CD14-positive monocyte (primary cell): ENCODE measurements around the gene CYP2C8. TPM values are rescaled to one million over a fixed set of nuclear protein-coding genes. Genes with fewer than 3 reads are reported as not detected.

ENCODE experiments used
- DNase-seq, 3 donors: peaks; one replicate each; pipeline ENCODE4 v3.0.0-alpha.2; 2011 to 2022
- H2AFZ ChIP-seq: 2 replicates; pipeline ENCODE4 v1.6.0; 2012; ENCODE audit warnings: mild to moderate bottlenecking, low read depth, low read length, inconsistent platforms; ENCODE audit not compliant: insufficient read depth, poor library complexity, severe bottlenecking
- H3K27ac ChIP-seq, 2 donors: 1 replicate in 1 of 2; 2 replicates in 1 of 2; pipeline ENCODE4 v1.5.1; 2012 to 2013; ENCODE audit warnings: low read length in 2 of 2, control low read depth in 1 of 2, inconsistent platforms in 1 of 2, low read depth in 1 of 2, mild to moderate bottlenecking in 1 of 2
- H3K27me3 ChIP-seq, 2 donors: one replicate each; pipeline versions ENCODE4 v1.6.0 to v1.6.1; 2011 to 2013; ENCODE audit warnings: low read length in 2 of 2; ENCODE audit not compliant: control insufficient read depth in 2 of 2, insufficient read depth in 2 of 2
- H3K36me3 ChIP-seq, 2 donors: replicated peaks in 1 of 2; 1 replicate in 1 of 2; 2 replicates in 1 of 2; pipeline versions ENCODE4 v1.5.1 to v1.6.1; 2012 to 2013; ENCODE audit warnings: low read length in 2 of 2, control low read depth in 1 of 2, inconsistent platforms in 1 of 2, mild to moderate bottlenecking in 1 of 2; ENCODE audit not compliant: insufficient read depth in 2 of 2, control insufficient read depth in 1 of 2
- H3K4me1 ChIP-seq, 2 donors: 1 replicate in 1 of 2; 2 replicates in 1 of 2; pipeline versions ENCODE4 v1.5.1 to v1.6.1; 2012 to 2013; ENCODE audit warnings: low read length in 2 of 2, control low read depth in 1 of 2, inconsistent platforms in 1 of 2, mild to moderate bottlenecking in 1 of 2, moderate library complexity in 1 of 2; ENCODE audit not compliant: insufficient read depth in 2 of 2, control insufficient read depth in 1 of 2
- H3K4me2 ChIP-seq: replicated peaks from 2 replicates; pipeline ENCODE3; 2012; ENCODE audit warnings: low read length, moderate library complexity, mild to moderate bottlenecking; ENCODE audit not compliant: poor library complexity, severe bottlenecking; ENCODE audit errors: extremely low read depth
- H3K4me3 ChIP-seq, 3 experiments: fragments of 200-600 bp in 1 of 3; sonication (generic) in 1 of 3; replicated peaks in 1 of 3; 1 replicate in 2 of 3; 2 replicates in 1 of 3; pipeline ENCODE4 v1.5.1; 2011 to 2013; ENCODE audit warnings: low read length in 3 of 3, mild to moderate bottlenecking in 3 of 3, control low read depth in 2 of 3, low read depth in 2 of 3, inconsistent platforms in 1 of 3, moderate library complexity in 1 of 3
- H3K79me2 ChIP-seq: 2 replicates; pipeline ENCODE4 v1.6.0; 2012; ENCODE audit warnings: mild to moderate bottlenecking, control low read depth, inconsistent platforms, low read length, moderate library complexity; ENCODE audit not compliant: insufficient read depth
- H3K9ac ChIP-seq: 2 replicates; pipeline ENCODE4 v1.6.0; 2017; ENCODE audit warnings: low read length, mild to moderate bottlenecking; ENCODE audit not compliant: insufficient read depth, poor library complexity, severe bottlenecking
- H3K9me3 ChIP-seq, 2 donors: replicated peaks in 1 of 2; 1 replicate in 1 of 2; 2 replicates in 1 of 2; pipeline versions ENCODE4 v1.5.1 to v1.6.1; 2012 to 2013; ENCODE audit warnings: low read length in 2 of 2, control low read depth in 1 of 2; ENCODE audit not compliant: control insufficient read depth in 1 of 2, insufficient read depth in 1 of 2
- H4K20me1 ChIP-seq: 2 replicates; pipeline ENCODE4 v1.6.0; 2012; ENCODE audit warnings: mild to moderate bottlenecking, low read length, control low read depth, moderate library complexity; ENCODE audit not compliant: insufficient read depth
- H3K27ac Mint-ChIP-seq, 7 donors: one replicate each; pipeline ENCODE4 v1.8.0; 2020; ENCODE audit warnings: mild to moderate bottlenecking in 7 of 7, mixed read lengths in 7 of 7, moderate library complexity in 6 of 7, inconsistent platforms in 2 of 7
- H3K27me3 Mint-ChIP-seq, 3 donors: one replicate each; pipeline ENCODE4 v1.8.0; 2021 to 2022; ENCODE audit warnings: low read depth in 3 of 3, mild to moderate bottlenecking in 3 of 3, mixed read lengths in 3 of 3, moderate library complexity in 3 of 3, inconsistent platforms in 1 of 3
- H3K36me3 Mint-ChIP-seq, 2 donors: one replicate each; pipeline ENCODE4 v1.8.0; 2020; ENCODE audit warnings: mixed read lengths in 2 of 2, inconsistent platforms in 1 of 2, mild to moderate bottlenecking in 1 of 2
- H3K4me1 Mint-ChIP-seq: one replicate; pipeline ENCODE4 v1.8.0; 2020; ENCODE audit warnings: mild to moderate bottlenecking, mixed read lengths
- H3K4me3 Mint-ChIP-seq, 2 donors: one replicate each; pipeline ENCODE4 v1.8.0; 2020; ENCODE audit warnings: mild to moderate bottlenecking in 2 of 2, mixed read lengths in 2 of 2, moderate library complexity in 1 of 2
- H3K9me3 Mint-ChIP-seq, 7 donors: one replicate each; pipeline ENCODE4 v1.8.0; 2020 to 2022; ENCODE audit warnings: mixed read lengths in 7 of 7, mild to moderate bottlenecking in 6 of 7, moderate library complexity in 6 of 7, inconsistent platforms in 2 of 7
- CTCF ChIP-seq: fragments of 200-600 bp; IDR thresholded peaks from one replicate; pipeline ENCODE4 v1.8.0; 2022; ENCODE audit warnings: antibody characterized with exemption, mild to moderate bottlenecking
- WGBS: methylation state at CpG from one replicate; pipeline ENCODE4 v1.1.5; 2013; ENCODE audit warnings: missing lambda C conversion rate; ENCODE audit not compliant: insufficient coverage; 5-methylcytosine and 5-hydroxymethylcytosine counted together
- intact Hi-C, 2 donors: fragments of 100-400 bp; cut with micrococcal nuclease; formaldehyde crosslinking; loops; one replicate each; pipeline versions ENCODE4 v1.15.0 to v1.15.1; 2023
- polyA plus RNA-seq, 3 donors: library from polyadenylated mRNA; depleted of rRNA in 1 of 3; unstranded in 2 of 3; stranded (reverse) in 1 of 3; fragments of 300-500 nt in 2 of 3; fragments of >200 nt in 1 of 3; fragmentation: Illumina TruSeq in 2 of 3; gene quantifications; 1 replicate in 2 of 3; 2 replicates in 1 of 3; pipeline ENCODE4 v1.2.3, GENCODE V29; 2012 to 2021
- small RNA-seq: library from RNA; depleted of rRNA; stranded (forward); fragments of <200 nt; gene quantifications from one replicate; pipeline ENCODE3, GENCODE V24; 2012; ENCODE audit warnings: low read depth; ENCODE audit not compliant: insufficient read length

The CYP2C8 gene
- polyA plus RNA-seq, 3 donors = not detected

DNA sequence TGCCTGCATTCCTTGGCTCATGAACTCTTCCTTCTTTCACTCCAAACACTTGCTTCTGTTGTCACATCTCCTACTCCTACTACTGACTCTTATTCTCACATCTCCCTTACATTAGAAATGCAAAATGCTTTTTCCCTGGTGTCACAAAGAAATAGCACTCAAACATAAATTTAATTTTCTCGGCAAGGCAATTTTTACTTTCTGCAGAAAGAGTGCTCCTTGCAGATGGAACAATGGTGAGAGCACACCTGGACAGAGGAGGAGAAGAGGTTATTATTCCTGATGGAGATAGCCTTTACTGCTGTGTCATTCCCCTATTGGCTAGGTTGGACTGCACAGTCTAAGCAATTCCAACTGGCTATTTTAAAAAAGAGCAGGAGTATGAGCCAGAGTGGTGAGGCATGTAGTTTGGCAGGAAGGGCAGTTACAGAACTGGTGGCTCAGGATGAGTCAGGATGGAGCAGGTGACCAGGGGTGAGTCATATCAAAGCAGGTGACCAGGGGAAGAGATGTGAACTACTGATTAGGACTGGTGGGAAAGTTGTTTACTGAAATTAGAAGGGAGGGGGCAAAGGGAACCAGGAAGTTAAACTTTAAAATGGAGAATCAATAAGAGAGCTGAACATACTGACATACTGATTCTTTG is 77.9 kb downstream of the CYP2C8 start:
- DNase-seq = no peak
- no peak overlapping the region for H3K4me3 ChIP-seq
- no peak overlapping the region for H2AFZ ChIP-seq
- no peaks in the 10 kb centered on the region for H3K79me2 ChIP-seq
- no peaks in the 10 kb centered on the region for H3K36me3 Mint-ChIP-seq
- no peaks in the 10 kb centered on the region for H3K27me3 ChIP-seq
- peaks cover 18 to 22% of the 10 kb centered on the region in 2 donors for H3K9me3 ChIP-seq
- WGBS = no CpG with 5 or more reads among the region's 1 CpG
- no peaks in the 10 kb centered on the region for H3K4me1 Mint-ChIP-seq
- no peak overlapping the region for H3K27ac Mint-ChIP-seq
- no peak overlapping the region for H3K4me3 Mint-ChIP-seq
- H3K4me2 ChIP-seq = no peak overlapping the region
- H3K4me1 ChIP-seq = no peaks in the 10 kb centered on the region
- intact Hi-C loops = no loop called here
- no peak overlapping the region for H3K27ac ChIP-seq
- H3K36me3 ChIP-seq = no peaks in the 10 kb centered on the region
- no peak overlapping the region for H3K9ac ChIP-seq
- no peak for TF ChIP-seq CTCF
- peaks cover 9 to 28% (median 22%) of the 10 kb centered on the region in 7 donors for H3K9me3 Mint-ChIP-seq
- peaks cover 0 to 2% (median 0%) of the 10 kb centered on the region in 3 donors for H3K27me3 Mint-ChIP-seq
- no peaks in the 10 kb centered on the region for H4K20me1 ChIP-seq

- no peak overlapping the region for H3K27ac ChIP-seq
- no peaks in the 10 kb centered on the region for H3K36me3 ChIP-seq
- no peaks in the 10 kb centered on the region for H3K36me3 Mint-ChIP-seq
- H3K4me1 ChIP-seq = no peaks in the 10 kb centered on the region
- H3K27me3 Mint-ChIP-seq = peaks cover 0 to 2% (median 0%) of the 10 kb centered on the region in 3 donors
- no peak overlapping the region for H3K4me2 ChIP-seq
- H3K27me3 ChIP-seq = no peaks in the 10 kb centered on the region
- no peak overlapping the region for H3K27ac Mint-ChIP-seq
- no peak for DNase-seq
- H3K9me3 ChIP-seq = peaks cover 18 to 22% of the 10 kb centered on the region in 2 donors
- peaks cover 9 to 28% (median 22%) of the 10 kb centered on the region in 7 donors for H3K9me3 Mint-ChIP-seq
- H2AFZ ChIP-seq = no peak overlapping the region
- intact Hi-C loops = no loop called here
- no peaks in the 10 kb centered on the region for H3K79me2 ChIP-seq
- H3K4me3 Mint-ChIP-seq = no peak overlapping the region
- H3K9ac ChIP-seq = no peak overlapping the region
- TF ChIP-seq CTCF = no peak
- no peaks in the 10 kb centered on the region for H4K20me1 ChIP-seq
- H3K4me1 Mint-ChIP-seq = no peaks in the 10 kb centered on the region
- no peak overlapping the region for H3K4me3 ChIP-seq
These were observed 80.1 kb downstream of the CYP2C8 start for GRCh38 chr10:94989192-94989591.

Small RNAs within 50 kb of the gene (small RNA-seq; reads per million reads assigned to genes)
- not detected for gene CYP2C60P

Other genes with a start within 250 kb of the CYP2C8 start
- not detected for gene CYP2C9, start 130.8 kb downstream of the CYP2C8 start, polyA plus RNA-seq
- not detected for gene ACSM6, start 124.7 kb upstream of the CYP2C8 start, polyA plus RNA-seq
- gene PDLIM1, start 221.5 kb upstream of the CYP2C8 start, polyA plus RNA-seq = 1 to 10 TPM; 1.9 to 5.2 (median 4.8) TPM